SK-N-SH treated with all-trans-retinoic acid at 6 μM for 48 hours (cell line): ENCODE data around the gene OXSR1.

Experiments
- BACH2 ChIP-seq: fragments of 250-450 bp; sonication (Bioruptor Pico); IDR thresholded peaks from 2 replicates; pipeline ENCODE4 v1.9.0; 2021; ENCODE audit warnings: mild to moderate bottlenecking, borderline replicate concordance
- CSRNP3 ChIP-seq: fragments of 250-450 bp; sonication (Bioruptor Pico); IDR thresholded peaks from 2 replicates; pipeline ENCODE4 v1.5.1; 2021; ENCODE audit warnings: mild to moderate bottlenecking, moderate library complexity
- GLIS3 ChIP-seq: fragments of 250-450 bp; sonication (Bioruptor Pico); IDR thresholded peaks from 2 replicates; pipeline ENCODE4 v1.5.0; 2020; ENCODE audit warnings: mild to moderate bottlenecking, moderate library complexity
- ZC3H10 ChIP-seq: fragments of 250-450 bp; sonication (Bioruptor Pico); IDR thresholded peaks from 2 replicates; pipeline ENCODE4 v1.5.1; 2021; ENCODE audit warnings: mild to moderate bottlenecking, moderate library complexity

- TF ChIP-seq ZC3H10 (CRISPR knock-in tag) (no peak), GLIS3 (CRISPR knock-in tag) (no peak), BACH2 (CRISPR knock-in tag) (no peak), CSRNP3 (CRISPR knock-in tag) (no peak)
Observed at GRCh38 chr3:38297537-38297936, 132.2 kb downstream of the OXSR1 start.
